Mammary epithelial cell (primary cell): ENCODE measurements around the gene PITX3.

Experiments used
- CTCF ChIP-seq, 2 donors: IDR thresholded peaks in 1 of 2; conservative IDR thresholded peaks in 1 of 2; 2 replicates each; pipeline ENCODE4 v1.5.1; 2011 to 2012; ENCODE audit warnings: inconsistent platforms in 2 of 2, low read length in 2 of 2, mild to moderate bottlenecking in 2 of 2, control low read depth in 1 of 2, low read depth in 1 of 2; ENCODE audit not compliant: insufficient read depth in 1 of 2; ENCODE audit errors: extremely low read depth in 1 of 2
- EZH2 ChIP-seq: IDR thresholded peaks from 2 replicates; pipeline ENCODE4 v1.6.1; 2012; ENCODE audit warnings: low read length, inconsistent platforms, borderline replicate concordance

GRCh38 chr10:102185811-102186527, 55.3 kb downstream of the PITX3 start:
- TF ChIP-seq CTCF (conservative IDR thresholded peaks at IDR 0.05 in 1 of 2, IDR thresholded peaks at IDR 0.05 in 1 of 2; ENCODE audit: extremely low read depth in 1 of 2, insufficient read depth in 1 of 2, low read depth in 1 of 2, low read length in 2 of 2) (no peak), EZH2 (no peak)
